ENCODE measurements around the gene SEMA5B.

DNA sequence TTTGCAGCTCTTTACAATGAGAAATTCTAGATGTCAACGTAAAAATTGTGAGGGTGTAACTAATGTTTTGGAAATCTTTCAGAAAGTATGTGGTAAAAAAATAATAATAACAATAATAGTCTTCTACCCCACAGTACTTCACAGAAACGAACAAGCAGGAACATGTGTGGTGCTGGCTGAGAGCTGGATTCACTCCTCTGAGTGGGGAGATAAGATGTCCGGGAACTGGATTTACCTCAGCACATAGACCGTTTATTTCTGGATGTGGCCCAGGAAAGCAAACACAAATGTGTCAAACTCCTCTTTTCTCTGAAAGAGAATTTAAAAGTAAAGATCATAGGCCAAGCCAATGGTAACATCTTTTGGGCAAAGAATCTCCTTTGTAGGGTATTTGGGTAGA, 129.3 kb downstream of the SEMA5B start:
- no peak for TF ChIP-seq ZNF114 (CRISPR knock-in tag; IDR thresholded peaks at IDR 0.05)
- TF ChIP-seq EZH2 (IDR thresholded peaks at IDR 0.05; ENCODE audit: low read depth, unreplicated experiment): no peak
- TF ChIP-seq, protein P1, sequence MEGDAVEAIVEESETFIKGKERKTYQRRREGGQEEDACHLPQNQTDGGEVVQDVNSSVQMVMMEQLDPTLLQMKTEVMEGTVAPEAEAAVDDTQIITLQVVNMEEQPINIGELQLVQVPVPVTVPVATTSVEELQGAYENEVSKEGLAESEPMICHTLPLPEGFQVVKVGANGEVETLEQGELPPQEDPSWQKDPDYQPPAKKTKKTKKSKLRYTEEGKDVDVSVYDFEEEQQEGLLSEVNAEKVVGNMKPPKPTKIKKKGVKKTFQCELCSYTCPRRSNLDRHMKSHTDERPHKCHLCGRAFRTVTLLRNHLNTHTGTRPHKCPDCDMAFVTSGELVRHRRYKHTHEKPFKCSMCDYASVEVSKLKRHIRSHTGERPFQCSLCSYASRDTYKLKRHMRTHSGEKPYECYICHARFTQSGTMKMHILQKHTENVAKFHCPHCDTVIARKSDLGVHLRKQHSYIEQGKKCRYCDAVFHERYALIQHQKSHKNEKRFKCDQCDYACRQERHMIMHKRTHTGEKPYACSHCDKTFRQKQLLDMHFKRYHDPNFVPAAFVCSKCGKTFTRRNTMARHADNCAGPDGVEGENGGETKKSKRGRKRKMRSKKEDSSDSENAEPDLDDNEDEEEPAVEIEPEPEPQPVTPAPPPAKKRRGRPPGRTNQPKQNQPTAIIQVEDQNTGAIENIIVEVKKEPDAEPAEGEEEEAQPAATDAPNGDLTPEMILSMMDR (conservative IDR thresholded peaks at IDR 0.05; ENCODE audit: low read depth in 2 of 2): no peak
- TF ChIP-seq POLR2AphosphoS5 (IDR thresholded peaks at IDR 0.05; ENCODE audit: low read depth): no peak
- no peak for TF ChIP-seq JUNB (IDR thresholded peaks at IDR 0.05; ENCODE audit: unreplicated experiment)
- TF ChIP-seq CREB1 (CRISPR knock-in tag; IDR thresholded peaks at IDR 0.05; ENCODE audit: low read depth): no peak
- TF ChIP-seq EZH2phosphoT487 (IDR thresholded peaks at IDR 0.05; ENCODE audit: unreplicated experiment): no peak
- TF ChIP-seq, protein P2, sequence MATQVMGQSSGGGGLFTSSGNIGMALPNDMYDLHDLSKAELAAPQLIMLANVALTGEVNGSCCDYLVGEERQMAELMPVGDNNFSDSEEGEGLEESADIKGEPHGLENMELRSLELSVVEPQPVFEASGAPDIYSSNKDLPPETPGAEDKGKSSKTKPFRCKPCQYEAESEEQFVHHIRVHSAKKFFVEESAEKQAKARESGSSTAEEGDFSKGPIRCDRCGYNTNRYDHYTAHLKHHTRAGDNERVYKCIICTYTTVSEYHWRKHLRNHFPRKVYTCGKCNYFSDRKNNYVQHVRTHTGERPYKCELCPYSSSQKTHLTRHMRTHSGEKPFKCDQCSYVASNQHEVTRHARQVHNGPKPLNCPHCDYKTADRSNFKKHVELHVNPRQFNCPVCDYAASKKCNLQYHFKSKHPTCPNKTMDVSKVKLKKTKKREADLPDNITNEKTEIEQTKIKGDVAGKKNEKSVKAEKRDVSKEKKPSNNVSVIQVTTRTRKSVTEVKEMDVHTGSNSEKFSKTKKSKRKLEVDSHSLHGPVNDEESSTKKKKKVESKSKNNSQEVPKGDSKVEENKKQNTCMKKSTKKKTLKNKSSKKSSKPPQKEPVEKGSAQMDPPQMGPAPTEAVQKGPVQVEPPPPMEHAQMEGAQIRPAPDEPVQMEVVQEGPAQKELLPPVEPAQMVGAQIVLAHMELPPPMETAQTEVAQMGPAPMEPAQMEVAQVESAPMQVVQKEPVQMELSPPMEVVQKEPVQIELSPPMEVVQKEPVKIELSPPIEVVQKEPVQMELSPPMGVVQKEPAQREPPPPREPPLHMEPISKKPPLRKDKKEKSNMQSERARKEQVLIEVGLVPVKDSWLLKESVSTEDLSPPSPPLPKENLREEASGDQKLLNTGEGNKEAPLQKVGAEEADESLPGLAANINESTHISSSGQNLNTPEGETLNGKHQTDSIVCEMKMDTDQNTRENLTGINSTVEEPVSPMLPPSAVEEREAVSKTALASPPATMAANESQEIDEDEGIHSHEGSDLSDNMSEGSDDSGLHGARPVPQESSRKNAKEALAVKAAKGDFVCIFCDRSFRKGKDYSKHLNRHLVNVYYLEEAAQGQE (IDR thresholded peaks at IDR 0.05; ENCODE audit: unreplicated experiment): no peak
- TF ChIP-seq, protein P3, sequence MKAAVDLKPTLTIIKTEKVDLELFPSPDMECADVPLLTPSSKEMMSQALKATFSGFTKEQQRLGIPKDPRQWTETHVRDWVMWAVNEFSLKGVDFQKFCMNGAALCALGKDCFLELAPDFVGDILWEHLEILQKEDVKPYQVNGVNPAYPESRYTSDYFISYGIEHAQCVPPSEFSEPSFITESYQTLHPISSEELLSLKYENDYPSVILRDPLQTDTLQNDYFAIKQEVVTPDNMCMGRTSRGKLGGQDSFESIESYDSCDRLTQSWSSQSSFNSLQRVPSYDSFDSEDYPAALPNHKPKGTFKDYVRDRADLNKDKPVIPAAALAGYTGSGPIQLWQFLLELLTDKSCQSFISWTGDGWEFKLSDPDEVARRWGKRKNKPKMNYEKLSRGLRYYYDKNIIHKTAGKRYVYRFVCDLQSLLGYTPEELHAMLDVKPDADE (IDR thresholded peaks at IDR 0.05): no peak
- TF ChIP-seq ZNF331 (CRISPR knock-in tag; IDR thresholded peaks at IDR 0.05; ENCODE audit: low read depth): no peak
- no peak for TF ChIP-seq STAT1 (IDR thresholded peaks at IDR 0.05; ENCODE audit: unreplicated experiment)
- TF ChIP-seq NANOG (IDR thresholded peaks at IDR 0.05; ENCODE audit: borderline replicate concordance): no peak
- TF ChIP-seq, protein P4, sequence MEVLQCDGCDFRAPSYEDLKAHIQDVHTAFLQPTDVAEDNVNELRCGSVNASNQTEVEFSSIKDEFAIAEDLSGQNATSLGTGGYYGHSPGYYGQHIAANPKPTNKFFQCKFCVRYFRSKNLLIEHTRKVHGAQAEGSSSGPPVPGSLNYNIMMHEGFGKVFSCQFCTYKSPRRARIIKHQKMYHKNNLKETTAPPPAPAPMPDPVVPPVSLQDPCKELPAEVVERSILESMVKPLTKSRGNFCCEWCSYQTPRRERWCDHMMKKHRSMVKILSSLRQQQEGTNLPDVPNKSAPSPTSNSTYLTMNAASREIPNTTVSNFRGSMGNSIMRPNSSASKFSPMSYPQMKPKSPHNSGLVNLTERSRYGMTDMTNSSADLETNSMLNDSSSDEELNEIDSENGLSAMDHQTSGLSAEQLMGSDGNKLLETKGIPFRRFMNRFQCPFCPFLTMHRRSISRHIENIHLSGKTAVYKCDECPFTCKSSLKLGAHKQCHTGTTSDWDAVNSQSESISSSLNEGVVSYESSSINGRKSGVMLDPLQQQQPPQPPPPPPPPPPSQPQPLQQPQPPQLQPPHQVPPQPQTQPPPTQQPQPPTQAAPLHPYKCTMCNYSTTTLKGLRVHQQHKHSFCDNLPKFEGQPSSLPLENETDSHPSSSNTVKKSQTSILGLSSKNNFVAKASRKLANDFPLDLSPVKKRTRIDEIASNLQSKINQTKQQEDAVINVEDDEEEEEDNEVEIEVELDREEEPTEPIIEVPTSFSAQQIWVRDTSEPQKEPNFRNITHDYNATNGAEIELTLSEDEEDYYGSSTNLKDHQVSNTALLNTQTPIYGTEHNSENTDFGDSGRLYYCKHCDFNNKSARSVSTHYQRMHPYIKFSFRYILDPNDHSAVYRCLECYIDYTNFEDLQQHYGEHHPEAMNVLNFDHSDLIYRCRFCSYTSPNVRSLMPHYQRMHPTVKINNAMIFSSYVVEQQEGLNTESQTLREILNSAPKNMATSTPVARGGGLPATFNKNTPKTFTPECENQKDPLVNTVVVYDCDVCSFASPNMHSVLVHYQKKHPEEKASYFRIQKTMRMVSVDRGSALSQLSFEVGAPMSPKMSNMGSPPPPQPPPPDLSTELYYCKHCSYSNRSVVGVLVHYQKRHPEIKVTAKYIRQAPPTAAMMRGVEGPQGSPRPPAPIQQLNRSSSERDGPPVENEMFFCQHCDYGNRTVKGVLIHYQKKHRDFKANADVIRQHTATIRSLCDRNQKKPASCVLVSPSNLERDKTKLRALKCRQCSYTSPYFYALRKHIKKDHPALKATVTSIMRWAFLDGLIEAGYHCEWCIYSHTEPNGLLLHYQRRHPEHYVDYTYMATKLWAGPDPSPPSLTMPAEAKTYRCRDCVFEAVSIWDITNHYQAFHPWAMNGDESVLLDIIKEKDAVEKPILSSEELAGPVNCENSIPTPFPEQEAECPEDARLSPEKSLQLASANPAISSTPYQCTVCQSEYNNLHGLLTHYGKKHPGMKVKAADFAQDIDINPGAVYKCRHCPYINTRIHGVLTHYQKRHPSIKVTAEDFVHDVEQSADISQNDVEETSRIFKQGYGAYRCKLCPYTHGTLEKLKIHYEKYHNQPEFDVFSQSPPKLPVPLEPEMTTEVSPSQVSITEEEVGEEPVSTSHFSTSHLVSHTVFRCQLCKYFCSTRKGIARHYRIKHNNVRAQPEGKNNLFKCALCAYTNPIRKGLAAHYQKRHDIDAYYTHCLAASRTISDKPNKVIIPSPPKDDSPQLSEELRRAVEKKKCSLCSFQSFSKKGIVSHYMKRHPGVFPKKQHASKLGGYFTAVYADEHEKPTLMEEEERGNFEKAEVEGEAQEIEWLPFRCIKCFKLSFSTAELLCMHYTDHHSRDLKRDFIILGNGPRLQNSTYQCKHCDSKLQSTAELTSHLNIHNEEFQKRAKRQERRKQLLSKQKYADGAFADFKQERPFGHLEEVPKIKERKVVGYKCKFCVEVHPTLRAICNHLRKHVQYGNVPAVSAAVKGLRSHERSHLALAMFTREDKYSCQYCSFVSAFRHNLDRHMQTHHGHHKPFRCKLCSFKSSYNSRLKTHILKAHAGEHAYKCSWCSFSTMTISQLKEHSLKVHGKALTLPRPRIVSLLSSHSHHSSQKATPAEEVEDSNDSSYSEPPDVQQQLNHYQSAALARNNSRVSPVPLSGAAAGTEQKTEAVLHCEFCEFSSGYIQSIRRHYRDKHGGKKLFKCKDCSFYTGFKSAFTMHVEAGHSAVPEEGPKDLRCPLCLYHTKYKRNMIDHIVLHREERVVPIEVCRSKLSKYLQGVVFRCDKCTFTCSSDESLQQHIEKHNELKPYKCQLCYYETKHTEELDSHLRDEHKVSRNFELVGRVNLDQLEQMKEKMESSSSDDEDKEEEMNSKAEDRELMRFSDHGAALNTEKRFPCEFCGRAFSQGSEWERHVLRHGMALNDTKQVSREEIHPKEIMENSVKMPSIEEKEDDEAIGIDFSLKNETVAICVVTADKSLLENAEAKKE (CRISPR knock-in tag; IDR thresholded peaks at IDR 0.05): no peak
